Tongue (tissue), 2 donors: ENCODE measurements around the gene KRTAP10-8. TPM values are rescaled to one million over a fixed set of nuclear protein-coding genes. Genes with fewer than 3 reads are reported as not detected.
A peak's percentile ranks its signal among the peaks of the same experiment; 100 is the strongest.
"Not testable (repeated sequence)": the region's sequence is repeated elsewhere in the genome, so short reads cannot be mapped to it uniquely, and the experiment has no call there.

Source experiments
- DNase-seq: peaks from one replicate; pipeline ENCODE4 v3.0.0-alpha.2; 2015
- total RNA-seq: library from RNA; depleted of rRNA; stranded (reverse); fragments of >200 nt; gene quantifications from one replicate; pipeline ENCODE4 v1.2.3, GENCODE V29; 2014

KRTAP10-8 gene
- total RNA-seq, 1 donor from 2014 or later: not detected

GRCh38 chr21:44579056-44579832 is 32.6 kb upstream of the KRTAP10-8 start:
- no peak for DNase-seq

- no peak for DNase-seq
These were observed 32.1 kb upstream of the KRTAP10-8 start for GRCh38 chr21:44579833-44580144.

DNA sequence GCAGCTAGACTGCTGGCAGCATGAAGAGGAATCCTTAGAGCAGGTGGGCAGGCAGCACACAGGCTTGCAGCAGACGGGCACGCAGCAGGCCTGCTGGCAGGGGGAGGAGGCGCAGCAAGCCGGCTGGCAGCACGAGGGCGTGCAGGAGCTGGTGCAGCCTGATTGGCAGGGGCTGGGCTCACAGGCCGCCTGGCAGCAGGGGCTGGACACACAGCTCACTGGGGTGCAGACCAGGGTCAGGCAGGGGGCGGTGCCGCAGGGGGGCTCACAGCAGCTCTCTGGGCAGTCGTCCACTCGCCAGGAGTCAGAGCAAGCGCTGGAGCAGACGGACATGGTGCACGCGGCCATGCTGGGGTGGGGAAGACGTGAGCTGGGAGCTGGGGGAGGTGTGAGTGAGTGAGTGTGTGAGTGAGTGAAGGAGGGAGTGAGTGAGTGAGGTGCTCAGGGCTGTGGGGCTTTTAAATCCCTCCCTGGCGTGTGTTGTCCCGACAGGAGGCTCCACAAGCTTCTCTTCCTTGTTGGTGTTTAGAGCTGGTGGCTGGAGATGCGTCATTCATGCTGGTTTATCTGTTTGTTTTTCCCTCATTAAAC is 31.6 kb upstream of the KRTAP10-8 start, which contains the start of gene KRTAP10-5:
Gene KRTAP10-5 (minus strand): TSS at position 374 of the 591 bp plus-strand sequence. CDS start 26 bp downstream, at position 348.
- DNase-seq: not testable (repeated sequence)

DNA sequence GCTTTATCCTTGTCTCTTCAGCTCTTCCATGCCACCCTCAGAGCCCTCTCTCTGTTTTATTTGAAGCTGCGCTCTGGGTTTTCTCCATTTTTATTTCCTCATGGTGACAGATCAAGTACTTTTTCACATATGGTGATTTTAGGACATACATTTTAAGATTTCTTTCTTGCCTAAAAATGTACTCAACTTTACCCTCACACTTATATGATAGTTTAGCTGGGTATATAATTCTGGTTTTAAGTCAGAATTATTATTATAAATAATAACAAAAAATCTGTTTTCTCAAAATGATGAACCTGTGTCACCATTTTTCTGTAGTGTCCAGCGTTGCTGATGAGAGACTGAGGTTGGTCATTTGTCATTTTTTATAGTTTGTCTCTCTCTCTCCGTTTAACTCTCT is 30.7 kb upstream of the KRTAP10-8 start:
- DNase-seq: no peak

GRCh38 chr21:44582055-44582454 is 29.8 kb upstream of the KRTAP10-8 start:
- no peak for DNase-seq

DNA sequence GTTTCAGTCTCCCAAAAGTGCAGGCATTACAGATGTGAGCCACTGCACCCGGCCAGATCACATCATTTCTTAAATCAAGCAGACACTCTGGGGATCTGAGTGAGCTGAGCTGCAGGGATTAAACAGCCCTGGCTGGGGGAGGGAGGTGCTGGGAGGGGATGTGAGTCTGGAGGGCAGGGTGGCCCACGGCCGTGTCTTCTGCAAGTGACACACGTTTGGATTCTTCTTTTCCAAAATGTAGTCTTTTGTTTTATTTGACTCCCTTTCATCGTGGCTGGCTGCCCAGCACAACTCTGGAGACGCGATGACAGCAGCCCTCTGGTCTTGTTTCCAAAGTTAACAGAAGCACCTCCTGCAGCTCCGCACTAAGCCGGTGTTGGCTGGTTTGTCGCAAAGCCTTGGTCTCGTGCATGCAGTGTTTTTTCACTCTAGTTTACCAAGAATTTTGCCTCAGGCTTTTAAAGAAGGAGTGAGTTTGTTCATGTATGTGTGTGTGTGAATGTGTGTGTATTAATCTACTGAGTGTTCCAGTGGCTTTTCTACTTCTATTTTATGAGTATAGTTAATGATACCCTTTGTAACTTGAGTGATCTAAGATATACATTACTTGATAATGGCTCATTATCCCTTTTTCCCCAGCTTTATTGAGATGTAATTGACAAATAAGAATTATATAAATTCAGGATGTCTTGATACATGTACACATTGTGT is 28.6 kb upstream of the KRTAP10-8 start:
- DNase-seq: peak; percentile 80

- peak; percentile 9 for DNase-seq
These were observed 28.1 kb upstream of the KRTAP10-8 start for GRCh38 chr21:44583800-44584147.

DNA sequence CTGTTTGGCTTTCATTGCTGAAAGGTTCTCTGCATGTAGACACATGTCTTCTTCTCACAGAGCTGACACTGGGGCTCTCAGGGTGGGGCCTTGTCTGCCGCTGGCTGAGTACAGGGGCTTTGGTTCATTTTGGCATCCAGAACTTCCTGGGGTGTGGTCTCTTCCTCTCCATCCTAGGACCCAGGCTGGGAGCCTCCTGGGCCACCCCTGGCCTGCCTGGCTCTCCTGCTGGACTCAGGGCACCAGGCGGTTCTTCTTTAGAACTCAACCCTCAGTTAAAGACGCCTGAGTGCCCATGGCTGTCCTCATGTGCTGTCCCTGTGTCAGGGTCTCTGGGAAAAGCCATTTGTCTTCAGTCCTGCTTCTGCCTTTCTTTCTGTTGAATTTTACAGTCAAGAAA is 26.0 kb upstream of the KRTAP10-8 start:
- DNase-seq: no peak

DNA sequence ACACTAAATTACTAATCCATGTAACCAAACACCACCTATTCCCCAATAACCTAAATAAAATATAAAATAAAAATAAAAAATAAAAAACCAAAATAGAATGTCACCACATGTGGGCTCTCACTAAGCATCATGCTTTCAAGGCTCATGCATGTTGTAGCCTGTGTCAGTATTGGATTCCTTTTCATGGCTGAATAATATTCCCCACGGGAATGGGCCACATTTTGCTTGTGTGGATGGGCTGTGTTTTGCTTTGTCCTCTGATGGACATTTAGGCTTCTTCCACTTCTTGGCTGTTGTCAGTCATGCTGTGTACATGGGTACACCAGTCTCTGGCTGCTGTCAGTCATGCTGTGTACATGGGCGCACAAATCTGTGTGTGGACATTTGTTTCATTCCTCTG is 22.8 kb upstream of the KRTAP10-8 start:
- no peak for DNase-seq

GRCh38 chr21:44589586-44590305 is 22.1 kb upstream of the KRTAP10-8 start:
- DNase-seq: no peak

DNA sequence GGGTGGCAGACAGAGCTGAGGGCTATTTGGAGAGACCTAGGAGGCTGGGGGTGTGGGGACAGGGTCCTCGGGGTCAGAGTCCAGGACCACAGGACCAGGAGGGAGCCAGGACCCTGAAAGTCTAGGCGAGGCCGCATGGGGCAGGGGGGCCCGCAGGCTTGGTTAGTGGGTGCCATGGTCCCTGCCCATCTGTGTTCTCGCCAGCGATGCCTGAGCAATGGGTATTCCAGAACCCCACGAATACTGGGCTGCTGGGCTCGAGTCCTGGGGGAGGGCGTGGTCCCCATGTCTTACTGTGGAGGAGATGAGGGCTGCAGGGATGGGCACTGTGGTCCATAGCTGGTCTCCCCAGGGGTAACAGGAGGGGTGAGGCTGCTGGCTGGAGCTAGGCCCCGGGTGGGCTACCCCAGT is 21.6 kb upstream of the KRTAP10-8 start:
- DNase-seq: no peak

GRCh38 chr21:44590897-44591800 is 20.7 kb upstream of the KRTAP10-8 start:
- peak; percentile 9 for DNase-seq

DNA sequence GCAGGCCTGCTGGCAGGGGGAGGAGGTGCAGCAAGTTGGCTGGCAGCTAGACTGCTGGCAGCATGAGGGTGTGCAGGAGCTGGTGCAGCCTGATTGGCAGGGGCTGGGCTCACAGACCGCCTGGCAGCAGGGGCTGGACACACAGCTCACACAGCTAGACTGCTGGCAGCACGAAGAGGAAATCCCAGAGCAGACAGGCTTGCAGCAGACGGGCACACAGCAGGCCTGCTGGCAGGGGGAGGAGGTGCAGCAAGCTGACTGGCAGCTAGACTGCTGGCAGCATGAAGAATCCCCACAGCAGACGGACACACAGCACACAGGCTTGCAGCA is 20.1 kb upstream of the KRTAP10-8 start:
- not testable (repeated sequence) for DNase-seq

GRCh38 chr21:44592446-44593311 is 19.2 kb upstream of the KRTAP10-8 start, which contains the start of gene KRTAP10-6:
Gene KRTAP10-6 (minus strand): TSS chr21:44592505. CDS start chr21:44592484, 21 bp downstream.
- no peak for DNase-seq

DNA sequence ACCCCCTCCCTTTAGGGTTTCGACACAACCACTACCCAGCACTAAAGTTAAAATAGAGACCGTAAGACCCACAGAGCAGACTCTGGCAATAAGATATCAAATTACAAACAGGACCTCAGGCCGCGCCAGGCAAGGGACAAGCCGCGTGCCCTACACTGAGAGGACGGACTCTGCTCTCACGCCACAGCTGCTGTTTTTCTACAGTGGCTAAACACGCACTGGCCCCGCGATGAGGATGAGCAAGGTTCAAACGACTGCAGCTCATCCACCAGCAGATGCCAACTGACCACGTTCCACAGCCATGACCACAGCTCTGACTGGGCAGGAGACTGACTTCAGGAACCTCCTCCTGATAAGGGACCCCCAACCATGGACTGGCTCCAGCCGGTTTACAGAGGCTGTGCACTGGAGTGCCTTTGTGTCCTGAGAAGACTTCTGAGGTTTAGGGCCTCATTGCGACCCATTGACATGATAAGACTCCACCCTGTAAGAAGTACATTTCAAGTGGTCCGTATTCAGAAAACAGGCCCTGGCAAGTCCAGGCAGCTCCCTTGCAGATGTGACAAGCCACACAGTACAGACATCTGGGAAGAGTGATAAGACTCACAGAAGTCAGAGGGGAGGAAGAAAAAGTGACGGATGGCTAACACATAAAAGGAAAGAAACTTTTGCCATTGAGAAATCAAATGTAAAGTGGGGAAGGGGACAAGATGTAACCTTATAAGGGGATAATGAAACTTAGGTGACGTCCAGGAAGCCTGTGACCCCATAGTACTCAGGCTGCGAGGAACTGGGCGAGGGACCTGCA is 18.1 kb upstream of the KRTAP10-8 start:
- peak; percentile 27 for DNase-seq

GRCh38 chr21:44594406-44594916 is 17.4 kb upstream of the KRTAP10-8 start:
- DNase-seq: no peak

- DNase-seq: no peak
These were observed 16.4 kb upstream of the KRTAP10-8 start for GRCh38 chr21:44595524-44595923.

GRCh38 chr21:44596068-44596725 is 15.7 kb upstream of the KRTAP10-8 start:
- no peak for DNase-seq

DNA sequence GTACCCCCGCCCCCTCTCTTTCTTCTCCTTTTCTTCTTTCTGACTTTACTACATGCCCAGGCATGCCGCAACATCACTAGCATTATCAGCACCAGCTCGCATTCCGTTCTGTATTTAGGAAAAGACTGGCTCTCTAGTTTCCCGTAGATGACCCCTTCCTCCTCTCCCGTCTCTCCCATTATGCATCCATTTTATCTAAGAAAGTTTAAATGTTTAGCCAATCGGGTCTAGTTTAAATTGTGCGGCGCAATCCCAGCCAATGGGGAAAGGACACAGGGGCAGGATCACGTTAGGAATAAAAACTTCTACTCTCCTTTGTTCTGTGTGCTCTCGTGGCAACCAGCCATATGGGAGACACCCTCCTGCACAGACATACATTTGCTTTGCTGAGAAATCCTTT is 13.8 kb upstream of the KRTAP10-8 start:
- no peak for DNase-seq
